H9 (cell line): Measurements from ENCODE around the gene ATCAY. TPM values are rescaled to one million over a fixed set of nuclear protein-coding genes. Genes with fewer than 3 reads are reported as not detected.

Experiments used
- DNase-seq: peaks from one replicate; pipeline ENCODE4 v3.0.0-alpha.2; 2017
- H2AFZ ChIP-seq: one replicate; pipeline ENCODE4 v1.6.1; 2013; ENCODE audit warnings: mild to moderate bottlenecking, low read length, control low read depth, moderate library complexity
- H2AK5ac ChIP-seq: 2 replicates; pipeline ENCODE4 v1.6.1; 2013; ENCODE audit warnings: low read length, control low read depth, mixed read lengths; ENCODE audit not compliant: insufficient read length
- H2BK120ac ChIP-seq: one replicate; pipeline ENCODE4 v1.6.1; 2013; ENCODE audit warnings: low read depth, mild to moderate bottlenecking, low read length, control low read depth, inconsistent platforms; ENCODE audit not compliant: poor library complexity, severe bottlenecking
- H2BK12ac ChIP-seq: 2 replicates; pipeline ENCODE4 v1.6.1; 2013; ENCODE audit warnings: low read length, control low read depth, mixed read lengths, low read depth; ENCODE audit not compliant: insufficient read length
- H2BK15ac ChIP-seq: 2 replicates; pipeline ENCODE4 v1.6.1; 2013; ENCODE audit warnings: low read depth, low read length, control low read depth
- H2BK20ac ChIP-seq: one replicate; pipeline ENCODE4 v1.6.1; 2013; ENCODE audit warnings: low read depth, mild to moderate bottlenecking, low read length, control low read depth, inconsistent platforms; ENCODE audit not compliant: poor library complexity, severe bottlenecking
- H2BK5ac ChIP-seq: 2 replicates; pipeline ENCODE4 v1.6.1; 2013; ENCODE audit warnings: low read length, control low read depth, mixed read lengths; ENCODE audit not compliant: insufficient read length
- H3K14ac ChIP-seq: 2 replicates; pipeline ENCODE4 v1.6.1; 2013; ENCODE audit warnings: low read length, control low read depth; ENCODE audit not compliant: insufficient read depth
- H3K18ac ChIP-seq: 2 replicates; pipeline ENCODE4 v1.6.1; 2013; ENCODE audit warnings: low read depth, mild to moderate bottlenecking, mixed read lengths, low read length, control low read depth; ENCODE audit not compliant: insufficient read length
- H3K23ac ChIP-seq: 2 replicates; pipeline ENCODE4 v1.6.1; 2013; ENCODE audit warnings: low read length, control low read depth, mixed read lengths, low read depth; ENCODE audit not compliant: insufficient read length
- H3K23me2 ChIP-seq: 2 replicates; pipeline ENCODE4 v1.6.1; 2013; ENCODE audit warnings: low read depth, mild to moderate bottlenecking, mixed read lengths, low read length, control low read depth; ENCODE audit not compliant: insufficient read length, poor library complexity, severe bottlenecking
- H3K27ac ChIP-seq: 2 replicates; pipeline ENCODE4 v1.5.1; 2013; ENCODE audit warnings: low read length, control low read depth, mixed read lengths, low read depth; ENCODE audit not compliant: insufficient read length
- H3K27me3 ChIP-seq: 2 replicates; pipeline ENCODE4 v1.6.1; 2013; ENCODE audit warnings: low read length, control low read depth, inconsistent platforms; ENCODE audit not compliant: insufficient read depth
- H3K4ac ChIP-seq: 2 replicates; pipeline ENCODE4 v1.6.1; 2013; ENCODE audit warnings: low read depth, mild to moderate bottlenecking, control low read depth, inconsistent platforms, low read length, moderate library complexity
- H3K4me1 ChIP-seq: 2 replicates; pipeline ENCODE4 v1.6.1; 2013; ENCODE audit warnings: low read length, control low read depth, inconsistent platforms; ENCODE audit not compliant: insufficient read depth
- H3K4me2 ChIP-seq: 2 replicates; pipeline ENCODE4 v1.6.1; 2013; ENCODE audit warnings: low read length, control low read depth, mixed read lengths; ENCODE audit not compliant: insufficient read length, insufficient read depth
- H3K56ac ChIP-seq: 2 replicates; pipeline ENCODE4 v1.6.1; 2013; ENCODE audit warnings: low read depth, mild to moderate bottlenecking, mixed read lengths, low read length, control low read depth; ENCODE audit not compliant: insufficient read length
- H3K79me1 ChIP-seq: 2 replicates; pipeline ENCODE4 v1.6.1; 2013; ENCODE audit warnings: low read depth, mild to moderate bottlenecking, moderate library complexity, low read length, control low read depth, inconsistent platforms; ENCODE audit not compliant: insufficient read depth, poor library complexity, severe bottlenecking
- H3K79me2 ChIP-seq: 2 replicates; pipeline ENCODE4 v1.6.1; 2013; ENCODE audit warnings: low read length, control low read depth, inconsistent platforms; ENCODE audit not compliant: insufficient read depth
- H3K9ac ChIP-seq: 2 replicates; pipeline ENCODE4 v1.6.1; 2013; ENCODE audit warnings: low read length, control low read depth, mixed read lengths; ENCODE audit not compliant: insufficient read length; ENCODE audit errors: extremely low read depth
- H3K9me3 ChIP-seq: one replicate; pipeline ENCODE4 v1.6.1; 2013; ENCODE audit warnings: low read depth, low read length, inconsistent platforms; ENCODE audit not compliant: control insufficient read depth
- H3T11ph ChIP-seq: one replicate; pipeline ENCODE4 v1.6.1; 2013; ENCODE audit warnings: mild to moderate bottlenecking, low read length, control low read depth, inconsistent platforms
- H4K20me1 ChIP-seq: one replicate; pipeline ENCODE4 v1.6.1; 2013; ENCODE audit not compliant: control insufficient read depth, insufficient read length, insufficient read depth
- H4K5ac ChIP-seq: 2 replicates; pipeline ENCODE4 v1.6.1; 2013; ENCODE audit warnings: low read depth, mild to moderate bottlenecking, mixed read lengths, low read length, control low read depth; ENCODE audit not compliant: insufficient read length
- H4K8ac ChIP-seq: replicated peaks from 2 replicates; pipeline ENCODE4 v1.6.1; 2013; ENCODE audit warnings: low read length, control low read depth, mixed read lengths, low read depth; ENCODE audit not compliant: insufficient read length
- H4K91ac ChIP-seq: 2 replicates; pipeline ENCODE4 v1.6.1; 2013; ENCODE audit warnings: low read depth, mild to moderate bottlenecking, moderate library complexity, mixed read lengths, low read length, control low read depth; ENCODE audit not compliant: insufficient read length
- H3K27ac Mint-ChIP-seq, 3 experiments: 2 replicates in 2 of 3; 3 replicates in 1 of 3; pipeline ENCODE4 v1.8.0; 2020 to 2021; ENCODE audit warnings: mixed read lengths in 3 of 3, mild to moderate bottlenecking in 1 of 3, moderate library complexity in 1 of 3
- H3K27me3 Mint-ChIP-seq: 2 replicates; pipeline ENCODE4 v1.8.0; 2021; ENCODE audit warnings: low read depth, mild to moderate bottlenecking, moderate library complexity, mixed read lengths
- H3K36me3 Mint-ChIP-seq, 3 experiments: 2 replicates in 2 of 3; 3 replicates in 1 of 3; pipeline ENCODE4 v1.8.0; 2020 to 2021; ENCODE audit warnings: low read depth in 3 of 3, mixed read lengths in 3 of 3; ENCODE audit not compliant: insufficient read depth in 1 of 3
- H3K4me1 Mint-ChIP-seq, 2 experiments: 2 replicates each; pipeline ENCODE4 v1.8.0; 2020; ENCODE audit warnings: mixed read lengths in 2 of 2
- H3K4me3 Mint-ChIP-seq, 2 experiments: 2 replicates in 1 of 2; 3 replicates in 1 of 2; pipeline ENCODE4 v1.8.0; 2020 to 2021; ENCODE audit warnings: mild to moderate bottlenecking in 2 of 2, mixed read lengths in 2 of 2, moderate library complexity in 1 of 2
- H3K9me3 Mint-ChIP-seq, 2 experiments: 2 replicates in 1 of 2; 3 replicates in 1 of 2; pipeline ENCODE4 v1.8.0; 2020; ENCODE audit warnings: mild to moderate bottlenecking in 2 of 2, mixed read lengths in 2 of 2, moderate library complexity in 1 of 2
- CTCF ChIP-seq: fragments of 200-600 bp; sonication (generic); conservative IDR thresholded peaks from 3 replicates; pipeline ENCODE4 v1.8.0; 2021; ENCODE audit warnings: antibody characterized with exemption, mild to moderate bottlenecking
- WGBS: extraction: QIAGEN DNeasy Blood & Tissue Kit; methylation state at CpG from one replicate; pipeline ENCODE4 v1.1.7; 2013; ENCODE audit warnings: missing lambda C conversion rate, low lambda C conversion rate, mixed read lengths; ENCODE audit not compliant: insufficient read length; ENCODE audit errors: extremely low coverage; 5-methylcytosine and 5-hydroxymethylcytosine counted together
- total RNA-seq: library from RNA; stranded (reverse); gene quantifications from 2 replicates; pipeline ENCODE4 v1.2.1, GENCODE V29; 2021

ATCAY gene
- total RNA-seq, 1 experiment from 2014 or later, result 12.2 TPM

GRCh38 chr19:3835055-3835435 lies 45.4 kb upstream of the ATCAY start:
- H3T11ph ChIP-seq, result no peak overlapping the region
- H3K9ac ChIP-seq, result no peak overlapping the region
- H2AK5ac ChIP-seq, result no peak overlapping the region
- H3K23ac ChIP-seq, result no peak overlapping the region
- H2BK120ac ChIP-seq, result no peak overlapping the region
- no peaks in the 10 kb centered on the region for H3K4me1 ChIP-seq
- no CpG with 5 or more reads among the region's 9 CpGs for WGBS
- H4K91ac ChIP-seq, result no peak overlapping the region
- Mint-ChIP-seq H3K4me1 (no peaks in the 10 kb centered on the region), H3K27me3 (peaks cover 13% of the 10 kb centered on the region), H3K27ac (no peak overlapping the region), H3K9me3 (peaks cover 13 to 14% of the 10 kb centered on the region in 2 experiments; a peak in 4 of 5 replicates), H3K36me3 (peaks cover 0 to 4% (median 4%) of the 10 kb centered on the region in 3 experiments; a peak in 3 of 7 replicates), H3K4me3 (no peak overlapping the region)
- H3K4me2 ChIP-seq, result no peak overlapping the region
- H3K9me3 ChIP-seq, result no peaks in the 10 kb centered on the region
- H3K18ac ChIP-seq, result no peak overlapping the region
- H4K20me1 ChIP-seq, result no peaks in the 10 kb centered on the region
- no peak for DNase-seq
- no peak for TF ChIP-seq CTCF
- no peak overlapping the region for H4K8ac ChIP-seq
- no peaks in the 10 kb centered on the region for H3K27me3 ChIP-seq
- H3K79me1 ChIP-seq, result no peaks in the 10 kb centered on the region
- no peak overlapping the region for H2BK20ac ChIP-seq
- no peak overlapping the region for H3K4ac ChIP-seq
- no peak overlapping the region for H2BK15ac ChIP-seq
- no peak overlapping the region for H2BK5ac ChIP-seq
- no peak overlapping the region for H3K14ac ChIP-seq
- H3K27ac ChIP-seq, result no peak overlapping the region
- H3K23me2 ChIP-seq, result no peaks in the 10 kb centered on the region
- no peak overlapping the region for H4K5ac ChIP-seq
- H3K79me2 ChIP-seq, result no peaks in the 10 kb centered on the region
- H3K56ac ChIP-seq, result no peak overlapping the region
- no peak overlapping the region for H2BK12ac ChIP-seq
- H2AFZ ChIP-seq, result no peak overlapping the region
